ENCODE measurements around the gene TMIGD3.

TMIGD3 gene

DNA sequence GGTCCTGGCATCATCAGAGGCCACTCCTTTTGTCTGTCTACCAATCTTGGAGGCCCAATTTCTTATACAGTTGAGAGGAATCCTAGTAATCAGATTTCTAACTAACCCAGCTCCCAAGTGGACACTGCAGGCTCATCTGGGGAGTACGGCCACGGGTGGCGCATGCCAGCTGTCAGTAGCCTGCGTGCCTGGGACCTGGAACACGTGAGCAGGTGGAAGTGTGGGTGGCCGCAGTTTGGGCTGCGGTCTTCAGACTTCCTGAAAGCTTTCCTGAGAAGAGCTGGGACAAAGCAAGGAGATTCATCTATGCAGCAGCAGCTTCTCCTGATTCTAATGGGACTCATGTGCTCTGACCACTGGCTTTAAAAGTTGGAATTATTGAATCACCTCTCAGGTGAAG, 12.4 kb downstream of the TMIGD3 start:
- H3K4me2 ChIP-seq, result no peak overlapping the region

DNA sequence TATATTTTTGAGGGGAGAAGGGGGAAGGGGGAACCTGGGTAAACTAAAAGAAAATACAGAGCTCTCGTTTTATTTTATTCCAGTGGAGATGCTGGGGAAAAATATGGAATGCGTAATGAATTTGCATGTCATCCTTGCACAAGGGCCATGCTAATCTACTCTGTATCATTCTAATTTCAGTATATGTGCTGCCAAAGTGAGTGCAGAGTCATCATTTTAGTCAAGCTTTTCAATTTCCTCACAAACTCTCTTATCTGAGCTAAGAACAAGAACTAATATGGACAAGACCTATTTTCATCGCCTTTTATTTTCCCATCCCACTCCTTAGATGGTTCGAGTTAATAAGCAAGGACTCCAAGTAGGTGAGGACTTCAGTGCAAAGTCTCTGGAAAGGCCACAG, 13.2 kb downstream of the TMIGD3 start:
- no peak overlapping the region for H3K4me3 ChIP-seq
- no peak overlapping the region for H3K4me2 ChIP-seq
- no peaks in the 10 kb centered on the region for H3K27me3 ChIP-seq
- H3K9me3 ChIP-seq, result no peaks in the 10 kb centered on the region
- H3K36me3 ChIP-seq, result no peaks in the 10 kb centered on the region
- no peak overlapping the region for H3K27ac ChIP-seq
- no peaks in the 10 kb centered on the region for H3K4me1 ChIP-seq
- no peak for TF ChIP-seq Cebpa-rat (IDR thresholded peaks at IDR 0.05)
- H3K9ac ChIP-seq, result no peak overlapping the region
- H4K20me1 ChIP-seq, result no peaks in the 10 kb centered on the region

More for the DNA sequence above, 12.4 kb downstream of the TMIGD3 start:
- Histone ChIP-seq H3K9ac (no peak overlapping the region), H3K27ac (no peak overlapping the region), H4K20me1 (no peaks in the 10 kb centered on the region), H3K36me3 (no peaks in the 10 kb centered on the region), H3K4me3 (no peak overlapping the region), H3K4me1 (no peaks in the 10 kb centered on the region), H3K27me3 (no peaks in the 10 kb centered on the region), H3K9me3 (no peaks in the 10 kb centered on the region)
- no peak for TF ChIP-seq Cebpa-rat (IDR thresholded peaks at IDR 0.05)

- Histone ChIP-seq H3K4me2 (no peak overlapping the region), H3K4me3 (no peak overlapping the region), H3K27me3 (no peaks in the 10 kb centered on the region), H3K4me1 (no peaks in the 10 kb centered on the region), H3K9ac (no peak overlapping the region), H3K36me3 (no peaks in the 10 kb centered on the region), H3K9me3 (no peaks in the 10 kb centered on the region), H3K27ac (no peak overlapping the region), H4K20me1 (no peaks in the 10 kb centered on the region)
- no peak for TF ChIP-seq Cebpa-rat (IDR thresholded peaks at IDR 0.05)
Measured at GRCh38 chr1:111489604-111490003, 13.8 kb downstream of the TMIGD3 start.

DNA sequence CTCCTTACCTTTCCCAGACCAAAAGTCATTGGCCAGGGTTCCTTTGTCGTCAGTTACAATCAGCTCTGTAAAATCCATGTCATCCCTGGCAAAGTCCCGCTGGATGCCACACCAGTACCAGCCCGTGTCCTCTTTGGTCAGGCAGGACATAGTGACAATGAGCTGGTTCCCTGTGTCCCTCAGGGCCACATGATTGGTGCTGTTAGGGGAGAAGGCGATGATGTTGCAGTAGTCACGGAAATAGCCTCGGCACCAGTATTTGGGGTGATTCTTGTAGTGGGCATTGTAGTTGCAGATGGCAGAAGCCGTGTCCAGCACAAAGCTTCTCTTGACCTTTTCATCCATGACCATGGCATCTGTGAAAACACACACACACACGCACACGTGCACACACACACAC, 14.8 kb downstream of the TMIGD3 start:
- no peak overlapping the region for H3K9ac ChIP-seq
- H3K4me2 ChIP-seq, result no peak overlapping the region
- no peaks in the 10 kb centered on the region for H3K27me3 ChIP-seq
- no peak for TF ChIP-seq Cebpa-rat (IDR thresholded peaks at IDR 0.05)
- H3K27ac ChIP-seq, result no peak overlapping the region
- H3K36me3 ChIP-seq, result no peaks in the 10 kb centered on the region
- H4K20me1 ChIP-seq, result no peaks in the 10 kb centered on the region
- no peak overlapping the region for H3K4me3 ChIP-seq
- H3K4me1 ChIP-seq, result no peaks in the 10 kb centered on the region
- H3K9me3 ChIP-seq, result no peaks in the 10 kb centered on the region

GRCh38 chr1:111487133-111487532, 16.3 kb downstream of the TMIGD3 start:
- Histone ChIP-seq H4K20me1 (no peaks in the 10 kb centered on the region), H3K9me3 (no peaks in the 10 kb centered on the region), H3K27me3 (no peaks in the 10 kb centered on the region), H3K27ac (no peak overlapping the region), H3K36me3 (no peaks in the 10 kb centered on the region), H3K4me3 (no peak overlapping the region), H3K4me2 (no peak overlapping the region), H3K9ac (no peak overlapping the region), H3K4me1 (no peaks in the 10 kb centered on the region)
- TF ChIP-seq Cebpa-rat (IDR thresholded peaks at IDR 0.05), result no peak

DNA sequence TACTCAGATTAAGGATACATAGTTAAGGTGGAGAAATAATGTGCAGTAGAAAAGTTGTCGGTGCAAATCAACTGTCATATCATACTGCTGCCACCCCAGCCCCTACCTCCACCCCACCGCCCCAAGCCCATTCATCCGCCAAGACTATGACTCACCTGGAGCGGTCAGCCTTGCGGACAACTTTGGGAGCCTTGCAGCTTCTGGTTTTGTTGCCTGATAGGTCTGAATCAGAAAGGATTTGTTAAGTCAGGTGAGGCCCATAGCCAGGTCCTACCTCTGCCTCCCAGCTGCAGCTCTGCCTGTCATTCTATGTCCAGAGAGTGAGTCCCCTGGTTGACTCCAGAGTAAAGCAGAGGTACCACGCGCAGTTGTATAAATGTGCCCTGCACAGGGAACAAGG, 17.0 kb downstream of the TMIGD3 start:
- Histone ChIP-seq H3K36me3 (no peaks in the 10 kb centered on the region), H3K9me3 (no peaks in the 10 kb centered on the region), H3K4me1 (no peaks in the 10 kb centered on the region), H3K9ac (no peak overlapping the region), H3K4me2 (no peak overlapping the region), H3K27me3 (no peaks in the 10 kb centered on the region), H3K4me3 (no peak overlapping the region), H3K27ac (no peak overlapping the region), H4K20me1 (no peaks in the 10 kb centered on the region)
- no peak for TF ChIP-seq Cebpa-rat (IDR thresholded peaks at IDR 0.05)

- H3K27ac ChIP-seq, result no peak overlapping the region
- 0 out of 2 replicates have a peak, but pooled peaks cover 6% of the 10 kb centered on the region for H3K4me1 ChIP-seq
- no peaks in the 10 kb centered on the region for H4K20me1 ChIP-seq
- TF ChIP-seq Cebpa-rat (IDR thresholded peaks at IDR 0.05), result no peak
- no peak overlapping the region for H3K9ac ChIP-seq
- no peak overlapping the region for H3K4me2 ChIP-seq
- no peak overlapping the region for H3K4me3 ChIP-seq
- H3K27me3 ChIP-seq, result no peaks in the 10 kb centered on the region
- no peaks in the 10 kb centered on the region for H3K9me3 ChIP-seq
- no peaks in the 10 kb centered on the region for H3K36me3 ChIP-seq
Measured at GRCh38 chr1:111484391-111485026, 18.9 kb downstream of the TMIGD3 start.

- no peaks in the 10 kb centered on the region for H3K36me3 ChIP-seq
- H3K9ac ChIP-seq, result no peak overlapping the region
- H3K9me3 ChIP-seq, result no peaks in the 10 kb centered on the region
- H3K27ac ChIP-seq, result no peak overlapping the region
- H3K27me3 ChIP-seq, result no peaks in the 10 kb centered on the region
- H3K4me2 ChIP-seq, result no peak overlapping the region
- no peak for TF ChIP-seq Cebpa-rat (IDR thresholded peaks at IDR 0.05)
- H4K20me1 ChIP-seq, result no peaks in the 10 kb centered on the region
- 0 out of 2 replicates have a peak, but pooled peaks cover 6% of the 10 kb centered on the region for H3K4me1 ChIP-seq
- H3K4me3 ChIP-seq, result no peak overlapping the region
Measured at GRCh38 chr1:111483876-111484275, 19.6 kb downstream of the TMIGD3 start.

GRCh38 chr1:111483166-111483565, 20.3 kb downstream of the TMIGD3 start:
- H3K36me3 ChIP-seq, result no peaks in the 10 kb centered on the region
- no peak overlapping the region for H3K4me2 ChIP-seq
- peaks cover 8% of the 10 kb centered on the region for H3K4me1 ChIP-seq
- no peaks in the 10 kb centered on the region for H3K27me3 ChIP-seq
- no peak overlapping the region for H3K9ac ChIP-seq
- H3K4me3 ChIP-seq, result no peak overlapping the region
- H4K20me1 ChIP-seq, result no peaks in the 10 kb centered on the region
- no peaks in the 10 kb centered on the region for H3K9me3 ChIP-seq
- H3K27ac ChIP-seq, result no peak overlapping the region
- TF ChIP-seq Cebpa-rat (IDR thresholded peaks at IDR 0.05), result no peak

DNA sequence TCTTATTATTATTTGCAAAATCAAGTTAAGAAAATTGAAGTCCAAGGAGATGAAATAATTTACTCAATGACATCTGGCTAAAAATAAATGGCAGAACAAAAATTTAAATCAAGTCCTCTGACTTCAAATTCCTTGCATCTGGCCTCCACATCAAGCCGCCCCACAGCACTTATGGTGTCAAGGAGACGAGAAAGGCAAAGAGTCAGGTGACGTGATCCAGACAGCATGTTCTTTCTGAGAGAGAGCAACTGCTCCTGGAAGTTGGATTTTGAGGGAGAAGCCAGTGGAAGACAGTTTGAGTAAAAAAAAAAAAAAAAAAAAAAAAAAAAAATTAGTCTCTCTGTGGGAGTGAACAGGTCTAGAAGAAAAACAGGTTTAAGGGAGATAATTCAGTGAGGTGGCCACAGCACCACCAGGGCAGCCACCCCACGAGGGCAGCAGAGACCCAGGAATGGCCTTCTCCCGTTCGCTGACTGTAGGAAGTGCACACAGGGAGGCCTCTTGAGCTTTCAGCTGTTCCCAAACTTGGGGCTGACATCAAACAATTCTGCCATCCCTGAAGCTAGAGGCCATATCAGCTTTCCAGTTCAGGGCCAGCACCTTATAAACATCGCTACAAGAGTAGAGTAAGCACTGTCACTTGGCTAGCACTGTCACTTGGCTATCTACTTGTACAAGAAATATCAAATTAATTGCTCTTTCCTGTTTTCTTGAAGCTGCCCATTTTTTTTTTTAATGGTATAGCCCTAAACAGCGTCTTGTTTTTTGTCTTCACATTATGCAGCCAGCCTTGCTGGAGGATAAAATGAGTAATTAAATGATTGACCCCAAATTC, 21.8 kb downstream of the TMIGD3 start:
- Histone ChIP-seq H3K4me1 (peaks cover 24% of the 10 kb centered on the region), H3K4me3 (no peak overlapping the region), H4K20me1 (no peaks in the 10 kb centered on the region), H3K9me3 (no peaks in the 10 kb centered on the region), H3K4me2 (no peak overlapping the region), H3K27me3 (no peaks in the 10 kb centered on the region), H3K27ac (no peak overlapping the region), H3K9ac (no peak overlapping the region), H3K36me3 (no peaks in the 10 kb centered on the region)
- no peak for TF ChIP-seq Cebpa-rat (IDR thresholded peaks at IDR 0.05)

All from BLaER1 (cell line).